ENCODE data around the gene SLC12A9.

DNA sequence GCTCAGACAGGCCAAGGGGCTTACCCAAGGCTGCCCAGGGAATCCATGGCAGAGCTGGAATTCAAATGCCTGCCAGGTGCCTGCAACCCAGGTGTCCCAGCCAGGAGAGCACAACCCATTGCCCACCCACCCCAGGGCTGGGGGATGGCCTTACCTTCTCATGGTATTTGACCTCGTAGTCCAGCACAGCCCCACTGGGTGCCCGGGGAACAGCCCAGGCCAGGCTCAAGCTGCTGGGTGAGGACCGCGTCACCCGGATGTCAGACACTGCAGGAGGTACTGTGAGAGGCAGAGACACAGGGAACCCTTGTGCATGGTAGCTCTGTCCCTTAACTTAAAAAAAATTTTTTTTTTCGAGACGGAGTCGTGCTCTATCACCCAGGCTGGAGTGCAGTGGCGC is 34.1 kb upstream of the SLC12A9 start:
- TF ChIP-seq, protein P1, sequence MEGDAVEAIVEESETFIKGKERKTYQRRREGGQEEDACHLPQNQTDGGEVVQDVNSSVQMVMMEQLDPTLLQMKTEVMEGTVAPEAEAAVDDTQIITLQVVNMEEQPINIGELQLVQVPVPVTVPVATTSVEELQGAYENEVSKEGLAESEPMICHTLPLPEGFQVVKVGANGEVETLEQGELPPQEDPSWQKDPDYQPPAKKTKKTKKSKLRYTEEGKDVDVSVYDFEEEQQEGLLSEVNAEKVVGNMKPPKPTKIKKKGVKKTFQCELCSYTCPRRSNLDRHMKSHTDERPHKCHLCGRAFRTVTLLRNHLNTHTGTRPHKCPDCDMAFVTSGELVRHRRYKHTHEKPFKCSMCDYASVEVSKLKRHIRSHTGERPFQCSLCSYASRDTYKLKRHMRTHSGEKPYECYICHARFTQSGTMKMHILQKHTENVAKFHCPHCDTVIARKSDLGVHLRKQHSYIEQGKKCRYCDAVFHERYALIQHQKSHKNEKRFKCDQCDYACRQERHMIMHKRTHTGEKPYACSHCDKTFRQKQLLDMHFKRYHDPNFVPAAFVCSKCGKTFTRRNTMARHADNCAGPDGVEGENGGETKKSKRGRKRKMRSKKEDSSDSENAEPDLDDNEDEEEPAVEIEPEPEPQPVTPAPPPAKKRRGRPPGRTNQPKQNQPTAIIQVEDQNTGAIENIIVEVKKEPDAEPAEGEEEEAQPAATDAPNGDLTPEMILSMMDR (IDR thresholded peaks at IDR 0.05): no peak
- TF ChIP-seq POLR2A (IDR thresholded peaks at IDR 0.05) (no peak), POLR2AphosphoS5 (IDR thresholded peaks at IDR 0.05) (no peak)
